GM12878 (cell line): ENCODE measurements around the gene PML. TPM values are rescaled to one million over a fixed set of nuclear protein-coding genes. Genes with fewer than 3 reads are reported as not detected.

Experiments
- ATAC-seq: fragments of 200-7000 bp; cut with Tn5 transposase; 3 replicates; pipeline ENCODE4 v1.9.1; 2020; ENCODE audit warnings: mild to moderate bottlenecking, moderate library complexity
- BruUV-seq: library from RNA; stranded (reverse); fragments of 400-500 nt; replicated peaks from 2 replicates; lab custom pipeline; 2021; lab: Mats Ljungman, UMichigan
- CTCF ChIA-PET: fragments of 300-600 bp; sonication (Branson Sonifier 250); formaldehyde crosslinking; extraction: SDS; loops from one replicate; lab custom pipeline; 2021; ENCODE audit warnings: inconsistent platforms; lab: Yijun Ruan, JAX
- POLR2A ChIA-PET: fragments of 350-600 bp; formaldehyde crosslinking; extraction: SDS; loops from one replicate; lab custom pipeline; 2021; ENCODE audit warnings: inconsistent platforms; lab: Charles Lee
- RAD21 ChIA-PET: fragments of 300-600 bp; sonication (Branson Sonifier 250); formaldehyde crosslinking; loops from one replicate; lab custom pipeline; 2023; ENCODE audit warnings: antibody characterized with exemption; ENCODE audit not compliant: unreplicated experiment; lab: Charles Lee
- SMC1A ChIA-PET: fragments of 300-600 bp; sonication (Branson Sonifier 250); formaldehyde crosslinking; loops from one replicate; lab custom pipeline; 2023; ENCODE audit not compliant: unreplicated experiment, uncharacterized antibody; lab: Charles Lee
- DNase-seq: peaks from one replicate; pipeline ENCODE4 v3.0.0-alpha.2; 2011; ENCODE audit warnings: low read depth, low spot score
- FAIRE-seq: peaks from 3 replicates; lab custom pipeline; 2011; peaks lifted over from hg19 to GRCh38; lab: Jason Lieb, UNC
- H2AFZ ChIP-seq: 2 replicates; pipeline ENCODE4 v1.6.0; 2011; ENCODE audit warnings: low read depth, low read length, control low read depth; ENCODE audit not compliant: control insufficient read depth
- H3K27ac ChIP-seq: 2 replicates; pipeline ENCODE4 v1.5.1; 2011; ENCODE audit warnings: control low read depth; ENCODE audit not compliant: control insufficient read depth, insufficient read depth
- H3K27me3 ChIP-seq, 2 experiments: replicated peaks in 1 of 2; 2 replicates each; pipeline versions ENCODE4 v1.6.0 to v1.6.1; 2011; ENCODE audit warnings: low read length in 1 of 2; ENCODE audit not compliant: control insufficient read depth in 2 of 2, insufficient read depth in 2 of 2
- H3K36me3 ChIP-seq, 2 experiments: 2 replicates each; pipeline ENCODE4 v1.5.1; 2011; ENCODE audit warnings: low read length in 1 of 2; ENCODE audit not compliant: control insufficient read depth in 2 of 2, insufficient read depth in 2 of 2
- H3K4me1 ChIP-seq: 2 replicates; pipeline ENCODE4 v1.6.1; 2011; ENCODE audit warnings: mild to moderate bottlenecking, low read length, moderate library complexity, mixed read lengths; ENCODE audit not compliant: control insufficient read depth, insufficient read depth
- H3K4me2 ChIP-seq: 2 replicates; pipeline ENCODE4 v1.6.0; 2011; ENCODE audit warnings: control low read depth; ENCODE audit not compliant: control insufficient read depth, insufficient read depth
- H3K4me3 ChIP-seq: fragments of 200-600 bp; sonication (generic); 2 replicates; pipeline ENCODE4 v1.5.1; 2016
- H3K79me2 ChIP-seq: 2 replicates; pipeline ENCODE4 v1.6.0; 2011; ENCODE audit warnings: low read length; ENCODE audit not compliant: control insufficient read depth, insufficient read depth
- H3K9ac ChIP-seq: 2 replicates; pipeline ENCODE4 v1.8.0; 2011; ENCODE audit warnings: low read length, control low read depth, mixed read lengths; ENCODE audit not compliant: control insufficient read depth, insufficient read depth
- H3K9me3 ChIP-seq: replicated peaks from 3 replicates; pipeline ENCODE4 v1.5.1; 2011; ENCODE audit warnings: mild to moderate bottlenecking, low read length; ENCODE audit not compliant: control insufficient read depth, insufficient read depth
- H4K20me1 ChIP-seq: 2 replicates; pipeline ENCODE4 v1.6.0; 2011; ENCODE audit not compliant: control insufficient read depth, insufficient read depth
- ATF7 ChIP-seq: fragments of 450-650 bp; IDR thresholded peaks from 2 replicates; pipeline ENCODE4 v1.6.1; 2016; ENCODE audit warnings: low read depth, mild to moderate bottlenecking
- BRCA1 ChIP-seq: IDR thresholded peaks from 2 replicates; pipeline ENCODE4 v1.6.1; 2011; ENCODE audit warnings: low read depth, low read length, improper control_type of control experiment
- CHD4 ChIP-seq: fragments of 200-600 bp; sonication (generic); IDR thresholded peaks from 2 replicates; pipeline ENCODE4 v1.6.1; 2016; ENCODE audit warnings: mild to moderate bottlenecking
- EGR1 ChIP-seq, 2 experiments: IDR thresholded peaks; 1 replicate in 1 of 2; 2 replicates in 1 of 2; pipeline ENCODE4 v1.6.1; 2011 to 2012; ENCODE audit warnings: low read depth in 2 of 2, low read length in 2 of 2, borderline replicate concordance in 1 of 2, mild to moderate bottlenecking in 1 of 2, moderate library complexity in 1 of 2
- HDGF ChIP-seq: fragments of 450-650 bp; IDR thresholded peaks from 2 replicates; pipeline ENCODE4 v1.6.1; 2016; ENCODE audit warnings: antibody characterized with exemption
- LARP7 ChIP-seq: fragments of 450-650 bp; IDR thresholded peaks from 2 replicates; pipeline ENCODE4 v1.6.1; 2017; ENCODE audit warnings: mild to moderate bottlenecking
- NRF1 ChIP-seq: conservative IDR thresholded peaks from 2 replicates; pipeline ENCODE4 v1.6.1; 2011; ENCODE audit warnings: mild to moderate bottlenecking, low read depth, low read length, improper control_type of control experiment
- RAD21 ChIP-seq: IDR thresholded peaks from 2 replicates; pipeline ENCODE4 v1.6.1; 2011; ENCODE audit warnings: mild to moderate bottlenecking, low read depth, low read length, moderate library complexity; ENCODE audit not compliant: insufficient read depth
- RFX5 ChIP-seq: IDR thresholded peaks from 2 replicates; pipeline ENCODE4 v1.6.1; 2011; ENCODE audit warnings: low read depth, low read length, improper control_type of control experiment
- SREBF2 ChIP-seq: IDR thresholded peaks from 2 replicates; pipeline ENCODE4 v1.6.1; 2012; ENCODE audit warnings: mild to moderate bottlenecking, low read length
- TCF3 ChIP-seq: IDR thresholded peaks from 2 replicates; pipeline ENCODE4 v1.6.1; 2012; ENCODE audit warnings: low read depth, mild to moderate bottlenecking, low read length, borderline replicate concordance; ENCODE audit not compliant: insufficient read depth
- WGBS: methylation state at CpG from one replicate; pipeline ENCODE4 v1.1.6; 2016; ENCODE audit warnings: low lambda C conversion rate; ENCODE audit not compliant: insufficient replicate concordance, insufficient coverage; ENCODE audit errors: missing lambda C conversion rate; 5-methylcytosine and 5-hydroxymethylcytosine counted together
- in situ Hi-C: fragments of 300-500 bp; cut with MboI; formaldehyde crosslinking; loops from 9 replicates; pipeline ENCODE4 v1.14.3; 2018; ENCODE audit warnings: mixed read lengths
- intact Hi-C: fragments of 100-400 bp; cut with micrococcal nuclease; formaldehyde crosslinking; loops from one replicate; pipeline ENCODE4 v1.14.2; 2022; ENCODE audit not compliant: unreplicated experiment
- polyA plus RNA-seq, 11 experiments: library from polyadenylated mRNA; depleted of rRNA in 4 of 11; unstranded in 6 of 11; stranded (reverse) in 5 of 11; fragments of >200 nt; fragmentation: Nextera tagmentation in 4 of 11; fragmentation: Illumina TruSeq in 1 of 11; extraction: Ambion mirVana in 4 of 11; extraction: Trizol in 1 of 11; gene quantifications; 1 replicate in 1 of 11; 2 replicates in 10 of 11; pipeline versions ENCODE4 v1.2.1 to v1.2.3, GENCODE V29; 2011 to 2016; ENCODE audit warnings: inconsistent platforms in 2 of 11, missing spikeins in 2 of 11, low read depth in 1 of 11
- total RNA-seq, 4 experiments: library from RNA; depleted of rRNA in 3 of 4; stranded (reverse); fragments of >200 nt in 3 of 4; fragmentation: Illumina TruSeq in 1 of 4; extraction: Trizol in 1 of 4; gene quantifications; 2 replicates each; pipeline versions ENCODE4 v1.2.1 to v1.2.3, GENCODE V29; 2013 to 2021
- TF ChIP-seq, protein P1 (sequence below): fragments of 450-650 bp; IDR thresholded peaks from 2 replicates; pipeline ENCODE4 v1.6.1; 2017; ENCODE audit warnings: mild to moderate bottlenecking
- TF ChIP-seq, protein P2 (sequence below): IDR thresholded peaks from 2 replicates; pipeline ENCODE4 v1.6.1; 2012; ENCODE audit warnings: low read depth, low read length, improper control_type of control experiment
- TF ChIP-seq, protein P3 (sequence below): IDR thresholded peaks from 2 replicates; pipeline ENCODE4 v1.6.1; 2011; ENCODE audit warnings: mild to moderate bottlenecking, low read depth, low read length, moderate library complexity; ENCODE audit not compliant: insufficient replicate concordance
- TF ChIP-seq, protein P4 (sequence below): fragments of 450-650 bp; IDR thresholded peaks from 2 replicates; pipeline ENCODE4 v1.6.1; 2017; ENCODE audit warnings: low read depth, mild to moderate bottlenecking, moderate library complexity
- TF ChIP-seq, protein P5 (sequence below): IDR thresholded peaks from 2 replicates; pipeline ENCODE4 v1.6.1; 2011; ENCODE audit warnings: low read depth, low read length, improper control_type of control experiment, borderline replicate concordance

PML gene
- total and polyA plus RNA-seq, 10 of the 15 experiments (the other 5 are each of a cell fraction or from before 2014, with no cell fraction given), result 8.5 to 95.5 (median 30.8) TPM

DNA sequence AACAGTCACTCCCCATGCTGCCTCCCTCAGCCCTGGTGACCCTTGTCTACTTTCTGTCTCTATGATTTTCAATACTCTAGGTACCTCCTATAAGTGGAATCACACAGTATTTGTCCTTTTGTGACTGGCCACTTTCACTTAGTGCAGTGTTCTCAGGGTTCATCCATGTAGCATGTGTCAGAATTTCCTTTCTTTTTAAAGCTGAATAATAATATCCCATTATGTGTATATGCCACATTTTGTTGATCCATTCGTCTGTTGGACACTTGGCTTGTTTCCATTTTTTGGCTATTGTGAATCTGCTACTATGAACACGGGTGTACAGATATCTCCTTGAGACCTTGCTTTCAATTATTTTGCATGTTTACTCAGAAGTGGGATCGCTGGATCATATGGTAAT, 34.1 kb downstream of the PML start (continued):
- TF ChIP-seq, protein P1, sequence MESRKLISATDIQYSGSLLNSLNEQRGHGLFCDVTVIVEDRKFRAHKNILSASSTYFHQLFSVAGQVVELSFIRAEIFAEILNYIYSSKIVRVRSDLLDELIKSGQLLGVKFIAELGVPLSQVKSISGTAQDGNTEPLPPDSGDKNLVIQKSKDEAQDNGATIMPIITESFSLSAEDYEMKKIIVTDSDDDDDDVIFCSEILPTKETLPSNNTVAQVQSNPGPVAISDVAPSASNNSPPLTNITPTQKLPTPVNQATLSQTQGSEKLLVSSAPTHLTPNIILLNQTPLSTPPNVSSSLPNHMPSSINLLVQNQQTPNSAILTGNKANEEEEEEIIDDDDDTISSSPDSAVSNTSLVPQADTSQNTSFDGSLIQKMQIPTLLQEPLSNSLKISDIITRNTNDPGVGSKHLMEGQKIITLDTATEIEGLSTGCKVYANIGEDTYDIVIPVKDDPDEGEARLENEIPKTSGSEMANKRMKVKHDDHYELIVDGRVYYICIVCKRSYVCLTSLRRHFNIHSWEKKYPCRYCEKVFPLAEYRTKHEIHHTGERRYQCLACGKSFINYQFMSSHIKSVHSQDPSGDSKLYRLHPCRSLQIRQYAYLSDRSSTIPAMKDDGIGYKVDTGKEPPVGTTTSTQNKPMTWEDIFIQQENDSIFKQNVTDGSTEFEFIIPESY, result no peak
- TF ChIP-seq SREBF2, result no peak
- no peak for TF ChIP-seq ATF7
- TF ChIP-seq, protein P2, sequence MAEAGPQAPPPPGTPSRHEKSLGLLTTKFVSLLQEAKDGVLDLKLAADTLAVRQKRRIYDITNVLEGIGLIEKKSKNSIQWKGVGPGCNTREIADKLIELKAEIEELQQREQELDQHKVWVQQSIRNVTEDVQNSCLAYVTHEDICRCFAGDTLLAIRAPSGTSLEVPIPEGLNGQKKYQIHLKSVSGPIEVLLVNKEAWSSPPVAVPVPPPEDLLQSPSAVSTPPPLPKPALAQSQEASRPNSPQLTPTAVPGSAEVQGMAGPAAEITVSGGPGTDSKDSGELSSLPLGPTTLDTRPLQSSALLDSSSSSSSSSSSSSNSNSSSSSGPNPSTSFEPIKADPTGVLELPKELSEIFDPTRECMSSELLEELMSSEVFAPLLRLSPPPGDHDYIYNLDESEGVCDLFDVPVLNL, result no peak
- no peak for TF ChIP-seq NRF1

DNA sequence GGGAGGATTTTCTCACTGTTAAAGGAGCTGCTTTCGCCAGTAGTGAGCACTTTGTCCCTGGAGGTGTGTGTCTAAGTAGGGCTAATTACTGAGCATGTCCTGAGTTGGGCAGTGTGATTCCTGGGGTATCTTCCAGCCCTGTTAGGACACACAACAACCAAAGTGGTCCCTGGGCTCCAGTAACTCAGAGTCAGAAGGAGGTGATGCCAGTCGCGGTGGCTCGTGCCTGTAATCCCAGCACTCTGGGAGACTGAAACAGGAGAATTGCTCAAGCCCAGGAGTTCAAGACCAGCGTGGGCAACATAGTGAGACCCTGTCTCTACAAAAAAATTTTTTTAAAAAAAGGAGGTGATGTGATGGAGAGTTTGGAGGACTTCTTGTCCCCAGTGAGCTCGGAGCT, 37.5 kb downstream of the PML start:
- H3K36me3 ChIP-seq, result peaks cover 38 to 45% of the 10 kb centered on the region in 2 experiments
- H3K79me2 ChIP-seq, result no peaks in the 10 kb centered on the region
- no peaks in the 10 kb centered on the region; the same call in 1 of the 2 replicates for H4K20me1 ChIP-seq
- in situ Hi-C loops, result no loop called here
- no peaks in the 10 kb centered on the region for H3K27me3 ChIP-seq
- ChIA-PET CTCF (interaction anchor here (2.2 kb wide), 1 partner anchor 16 kb away, joined by 9 read pairs; no protein-coding TSS in a partner anchor), SMC1A (no interaction called here), RAD21 (no interaction called here), POLR2A (no interaction called here)
- no peaks in the 10 kb centered on the region for H3K4me1 ChIP-seq
- FAIRE-seq (no peak), ATAC-seq (no peak), DNase-seq (no peak)
- BruUV-seq, result no TSS peak
- no peaks in the 10 kb centered on the region for H3K9me3 ChIP-seq
- no peak overlapping the region for H3K4me2 ChIP-seq
- H2AFZ ChIP-seq, result no peak overlapping the region
- no peak overlapping the region for H3K27ac ChIP-seq
- TF ChIP-seq BRCA1 (no peak), CHD4 (no peak), TCF3 (no peak), RAD21 (no peak), ATF7 (no peak), RFX5 (no peak), HDGF (no peak), EGR1 (IDR thresholded peaks at IDR 0.05; ENCODE audit: borderline replicate concordance in 1 of 2, low read depth in 2 of 2, low read length in 2 of 2) (no peak), LARP7 (no peak), NRF1 (no peak)
- TF ChIP-seq, protein P3, sequence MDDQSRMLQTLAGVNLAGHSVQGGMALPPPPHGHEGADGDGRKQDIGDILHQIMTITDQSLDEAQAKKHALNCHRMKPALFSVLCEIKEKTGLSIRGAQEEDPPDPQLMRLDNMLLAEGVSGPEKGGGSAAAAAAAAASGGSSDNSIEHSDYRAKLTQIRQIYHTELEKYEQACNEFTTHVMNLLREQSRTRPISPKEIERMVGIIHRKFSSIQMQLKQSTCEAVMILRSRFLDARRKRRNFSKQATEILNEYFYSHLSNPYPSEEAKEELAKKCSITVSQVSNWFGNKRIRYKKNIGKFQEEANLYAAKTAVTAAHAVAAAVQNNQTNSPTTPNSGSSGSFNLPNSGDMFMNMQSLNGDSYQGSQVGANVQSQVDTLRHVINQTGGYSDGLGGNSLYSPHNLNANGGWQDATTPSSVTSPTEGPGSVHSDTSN, result no peak
- TF ChIP-seq, protein P4, sequence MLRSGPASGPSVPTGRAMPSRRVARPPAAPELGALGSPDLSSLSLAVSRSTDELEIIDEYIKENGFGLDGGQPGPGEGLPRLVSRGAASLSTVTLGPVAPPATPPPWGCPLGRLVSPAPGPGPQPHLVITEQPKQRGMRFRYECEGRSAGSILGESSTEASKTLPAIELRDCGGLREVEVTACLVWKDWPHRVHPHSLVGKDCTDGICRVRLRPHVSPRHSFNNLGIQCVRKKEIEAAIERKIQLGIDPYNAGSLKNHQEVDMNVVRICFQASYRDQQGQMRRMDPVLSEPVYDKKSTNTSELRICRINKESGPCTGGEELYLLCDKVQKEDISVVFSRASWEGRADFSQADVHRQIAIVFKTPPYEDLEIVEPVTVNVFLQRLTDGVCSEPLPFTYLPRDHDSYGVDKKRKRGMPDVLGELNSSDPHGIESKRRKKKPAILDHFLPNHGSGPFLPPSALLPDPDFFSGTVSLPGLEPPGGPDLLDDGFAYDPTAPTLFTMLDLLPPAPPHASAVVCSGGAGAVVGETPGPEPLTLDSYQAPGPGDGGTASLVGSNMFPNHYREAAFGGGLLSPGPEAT, result no peak
- TF ChIP-seq, protein P5, sequence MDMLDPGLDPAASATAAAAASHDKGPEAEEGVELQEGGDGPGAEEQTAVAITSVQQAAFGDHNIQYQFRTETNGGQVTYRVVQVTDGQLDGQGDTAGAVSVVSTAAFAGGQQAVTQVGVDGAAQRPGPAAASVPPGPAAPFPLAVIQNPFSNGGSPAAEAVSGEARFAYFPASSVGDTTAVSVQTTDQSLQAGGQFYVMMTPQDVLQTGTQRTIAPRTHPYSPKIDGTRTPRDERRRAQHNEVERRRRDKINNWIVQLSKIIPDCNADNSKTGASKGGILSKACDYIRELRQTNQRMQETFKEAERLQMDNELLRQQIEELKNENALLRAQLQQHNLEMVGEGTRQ, result no peak
- intact Hi-C loops, result no loop called here
- no peak overlapping the region for H3K4me3 ChIP-seq
- H3K9ac ChIP-seq, result no peak overlapping the region
- 87% methylated on average over 6 of the region's 6 CpGs for WGBS
